Measurements from ENCODE around the gene BARHL2. TPM values are rescaled to one million over a fixed set of nuclear protein-coding genes. Genes with fewer than 3 reads are reported as not detected.

Gene BARHL2
- total RNA-seq, 4 donors from 2014 or later = not detected

GRCh38 chr1:90675161-90675847 lies 41.8 kb downstream of the BARHL2 start:
- Histone ChIP-seq H3K27ac (no peak overlapping the region), H3K36me3 (no peaks in the 10 kb centered on the region), H3K9me3 (peaks cover 7 to 11% of the 10 kb centered on the region in 2 donors), H3K27me3 (no peaks in the 10 kb centered on the region), H3K4me3 (no peak overlapping the region), H3K4me1 (no peaks in the 10 kb centered on the region)
- in situ Hi-C loops (cut with MboI; ENCODE audit: low pct_ligation_motif_present in 1 of 4, low pct_unique_long_range_greater_than_20kb in 1 of 4, low sequenced_read_pairs in 3 of 4) = no loop called here
- intact Hi-C loops (cut with DNase I; ENCODE audit: low total_unique reads) = no loop called here
- 77 to 88% methylated on average over 1 of the region's 1 CpG for WGBS, 2 donors (ENCODE audit: low coverage in 1 of 2)
- no peak for TF ChIP-seq CTCF (IDR thresholded peaks at IDR 0.05)
- TF ChIP-seq POLR2A (IDR thresholded peaks at IDR 0.05) = no peak
- no peak for TF ChIP-seq POLR2AphosphoS5 (IDR thresholded peaks at IDR 0.05)
- TF ChIP-seq EP300 (IDR thresholded peaks at IDR 0.05; ENCODE audit: low read depth) = no peak
- DNase-seq = no peak

GRCh38 chr1:90671741-90672140 lies 45.4 kb downstream of the BARHL2 start:
- intact Hi-C loops (cut with DNase I; ENCODE audit: low total_unique reads) = no loop called here
- no peaks in the 10 kb centered on the region for H3K36me3 ChIP-seq
- DNase-seq = no peak

GRCh38 chr1:90671251-90671650 lies 45.9 kb downstream of the BARHL2 start:
- TF ChIP-seq POLR2A (IDR thresholded peaks at IDR 0.05) (no peak), POLR2AphosphoS5 (IDR thresholded peaks at IDR 0.05) (no peak)
- in situ Hi-C loops (cut with MboI; ENCODE audit: low pct_ligation_motif_present in 1 of 4, low pct_unique_long_range_greater_than_20kb in 1 of 4, low sequenced_read_pairs in 3 of 4) = no loop called here
- Histone ChIP-seq H3K27me3 (no peaks in the 10 kb centered on the region), H3K4me3 (no peak overlapping the region), H3K4me1 (no peaks in the 10 kb centered on the region), H3K9me3 (peaks cover 7 to 11% of the 10 kb centered on the region in 2 donors), H3K27ac (no peak overlapping the region), H3K36me3 (no peaks in the 10 kb centered on the region)
- intact Hi-C loops (cut with DNase I; ENCODE audit: low total_unique reads) = no loop called here
- no peak for DNase-seq
- 100% methylated on average over 1 of the region's 1 CpG for WGBS, 2 donors (ENCODE audit: low coverage in 1 of 2)

More at GRCh38 chr1:90671741-90672140, 45.4 kb downstream of the BARHL2 start:
- 76 to 78% methylated on average over 3 of the region's 3 CpGs for WGBS, 2 donors (ENCODE audit: low coverage in 1 of 2)
- Histone ChIP-seq H3K9me3 (peaks cover 7 to 11% of the 10 kb centered on the region in 2 donors), H3K4me3 (no peak overlapping the region), H3K4me1 (no peaks in the 10 kb centered on the region), H3K27me3 (no peaks in the 10 kb centered on the region), H3K27ac (no peak overlapping the region)
- TF ChIP-seq POLR2AphosphoS5 (IDR thresholded peaks at IDR 0.05) (no peak), POLR2A (IDR thresholded peaks at IDR 0.05) (no peak), CTCF (IDR thresholded peaks at IDR 0.05) (no peak), EP300 (IDR thresholded peaks at IDR 0.05; ENCODE audit: low read depth) (no peak)
- in situ Hi-C loops (cut with MboI; ENCODE audit: low pct_ligation_motif_present in 1 of 4, low pct_unique_long_range_greater_than_20kb in 1 of 4, low sequenced_read_pairs in 3 of 4) = no loop called here
